Hepatocyte (in vitro differentiated cells): ENCODE data around the gene ERC2.

Source experiments
- CTCF ChIP-seq: fragments of 200-600 bp; sonication (generic); IDR thresholded peaks from 2 replicates; pipeline ENCODE4 v1.5.1; 2016; ENCODE audit warnings: antibody characterized with exemption, mild to moderate bottlenecking; ENCODE audit not compliant: poor library complexity
- EZH2 ChIP-seq: fragments of 200-600 bp; sonication (generic); IDR thresholded peaks from 2 replicates; pipeline ENCODE4 v1.6.1; 2016; ENCODE audit warnings: antibody characterized with exemption, mild to moderate bottlenecking, borderline replicate concordance
- EZH2phosphoT487 ChIP-seq: fragments of 200-600 bp; sonication (generic); IDR thresholded peaks from one replicate; pipeline ENCODE4 v1.6.1; 2018; ENCODE audit warnings: antibody characterized with exemption, mild to moderate bottlenecking, low read depth, moderate library complexity; ENCODE audit not compliant: unreplicated experiment, severe bottlenecking

GRCh38 chr3:55989366-55989765 is 478.9 kb downstream of the ERC2 start:
- TF ChIP-seq CTCF = no peak
- no peak for TF ChIP-seq EZH2phosphoT487
- TF ChIP-seq EZH2 = no peak
